HT1080 (cell line): ENCODE results near the gene SPC24. TPM values are rescaled to one million over a fixed set of nuclear protein-coding genes. Genes with fewer than 3 reads are reported as not detected.
"Not testable (repeated sequence)": the region's sequence is repeated elsewhere in the genome, so short reads cannot be mapped to it uniquely, and the experiment has no call there.

Experiments used
- DNase-seq: peaks from one replicate; pipeline ENCODE4 v3.0.0-alpha.2; 2015; ENCODE audit warnings: low read depth
- total RNA-seq: library from RNA; depleted of rRNA; stranded (reverse); fragments of >200 nt; shearing (Covaris generic); gene quantifications from 2 replicates; pipeline ENCODE4 v1.2.3, GENCODE V29; 2014

SPC24 gene
- total RNA-seq, 1 experiment from 2014 or later = 112 TPM

GRCh38 chr19:11166281-11167142, 10.9 kb upstream of the SPC24 start:
- DNase-seq = no peak

GRCh38 chr19:11165486-11166030, 10.0 kb upstream of the SPC24 start:
- DNase-seq = no peak

- no peak for DNase-seq
Measured at GRCh38 chr19:11164879-11165406, 9.4 kb upstream of the SPC24 start.

GRCh38 chr19:11164296-11164695, 8.7 kb upstream of the SPC24 start:
- DNase-seq = no peak

GRCh38 chr19:11160440-11160768, 4.8 kb upstream of the SPC24 start:
- not testable (repeated sequence) for DNase-seq

- DNase-seq = no peak
Measured at GRCh38 chr19:11159598-11160439, 4.2 kb upstream of the SPC24 start.

- DNase-seq = no peak
Measured at GRCh38 chr19:11154683-11155047, 917 bp downstream of the SPC24 start.

GRCh38 chr19:11152318-11153062, 3.1 kb downstream of the SPC24 start:
- no peak for DNase-seq

- no peak for DNase-seq
Measured at GRCh38 chr19:11151181-11151580, 4.4 kb downstream of the SPC24 start.

- DNase-seq = no peak
Measured at GRCh38 chr19:11148001-11148400, 7.6 kb downstream of the SPC24 start.

- no peak for DNase-seq
Measured at GRCh38 chr19:11145536-11145924, 10.1 kb downstream of the SPC24 start.

- peak; percentile 91 for DNase-seq
Measured at GRCh38 chr19:11142528-11143171, 12.9 kb downstream of the SPC24 start.

GRCh38 chr19:11141937-11142527, 13.6 kb downstream of the SPC24 start:
- DNase-seq = no peak

GRCh38 chr19:11140896-11141295, 14.7 kb downstream of the SPC24 start:
- no peak for DNase-seq

GRCh38 chr19:11140023-11140538, 15.5 kb downstream of the SPC24 start:
- DNase-seq = not testable (repeated sequence)

- peak; percentile 87 for DNase-seq
Measured at GRCh38 chr19:11138601-11139300, 16.8 kb downstream of the SPC24 start.

- peak; percentile 89 for DNase-seq
Measured at GRCh38 chr19:11137542-11138384, 17.8 kb downstream of the SPC24 start.

- no peak for DNase-seq
Measured at GRCh38 chr19:11136400-11137101, 19.0 kb downstream of the SPC24 start.
